Thymus (tissue), 11 donors: Measurements from ENCODE around the gene SLX4IP. TPM values are rescaled to one million over a fixed set of nuclear protein-coding genes. Genes with fewer than 3 reads are reported as not detected.
A peak's percentile ranks its signal among the peaks of the same experiment; 100 is the strongest.

Experiments used
- DNase-seq, 9 donors: peaks; one replicate each; pipeline ENCODE4 v3.0.0-alpha.2; 2013; ENCODE audit warnings: low spot score in 9 of 9, low read depth in 6 of 9, missing footprints in 1 of 9
- H3K27ac ChIP-seq, 2 donors: one replicate each; pipeline ENCODE4 v1.5.1; 2013; ENCODE audit warnings: control low read depth in 1 of 2, low read depth in 1 of 2, low read length in 1 of 2, mild to moderate bottlenecking in 1 of 2, moderate library complexity in 1 of 2
- H3K27me3 ChIP-seq, 2 donors: one replicate each; pipeline ENCODE4 v1.5.1; 2013; ENCODE audit warnings: low read length in 1 of 2; ENCODE audit not compliant: control insufficient read depth in 2 of 2, insufficient read depth in 1 of 2
- H3K36me3 ChIP-seq, 2 donors: one replicate each; pipeline ENCODE4 v1.5.1; 2013; ENCODE audit warnings: low read length in 1 of 2, mild to moderate bottlenecking in 1 of 2, moderate library complexity in 1 of 2; ENCODE audit not compliant: control insufficient read depth in 2 of 2, insufficient read depth in 2 of 2
- H3K4me1 ChIP-seq, 2 donors: one replicate each; pipeline ENCODE4 v1.5.1; 2013; ENCODE audit warnings: low read length in 2 of 2; ENCODE audit not compliant: control insufficient read depth in 2 of 2, insufficient read depth in 2 of 2
- H3K4me3 ChIP-seq, 2 donors: one replicate each; pipeline ENCODE4 v1.5.1; 2013; ENCODE audit warnings: low read length in 2 of 2, control low read depth in 1 of 2, mild to moderate bottlenecking in 1 of 2
- H3K9me3 ChIP-seq, 2 donors: one replicate each; pipeline ENCODE4 v1.5.1; 2013; ENCODE audit warnings: low read length in 1 of 2, mild to moderate bottlenecking in 1 of 2; ENCODE audit not compliant: control insufficient read depth in 2 of 2, insufficient read depth in 1 of 2
- WGBS: extraction: QIAGEN DNeasy Blood & Tissue Kit; methylation state at CpG from one replicate; pipeline ENCODE4 v1.1.7; 2013; 5-methylcytosine and 5-hydroxymethylcytosine counted together
- polyA plus RNA-seq: library from polyadenylated mRNA; stranded (reverse); fragments of 200-250 nt; gene quantifications from one replicate; pipeline ENCODE4 v1.2.3, GENCODE V29; 2013
- total RNA-seq: library from RNA; stranded (reverse); fragments of 120-200 nt; gene quantifications from one replicate; pipeline ENCODE4 v1.2.4, GENCODE V29; 2013
- donor health status: healthy.

SLX4IP gene
- total and polyA plus RNA-seq, 2 donors: 5.1 to 7.4 TPM

GRCh38 chr20:10433623-10434466 lies 1.3 kb upstream of the SLX4IP start, which contains the start of gene MKKS:
Gene MKKS, minus strand, starts transcription at chr20:10434222. Its CDS starts 20,708 bp downstream, at chr20:10413514.
- no peaks in the 10 kb centered on the region for H3K36me3 ChIP-seq
- H3K9me3 ChIP-seq: peaks cover 0 to 4% of the 10 kb centered on the region in 2 donors
- peaks cover 5 to 8% of the 10 kb centered on the region in 2 donors for H3K4me1 ChIP-seq
- H3K27me3 ChIP-seq: no peaks in the 10 kb centered on the region
- peak; percentile 26 to 96 (median 85) for DNase-seq
- H3K4me3 ChIP-seq: peak within 1 kb of the TSS; percentile 81 to 92
- H3K27ac ChIP-seq: peak within 1 kb of the TSS; percentile 97 to 98
- under 1% methylated on average over 73 of the region's 73 CpGs for WGBS

GRCh38 chr20:10434467-10434831 lies 656 bp upstream of the SLX4IP start:
- Histone ChIP-seq H3K4me1 (peaks cover 5 to 8% of the 10 kb centered on the region in 2 donors), H3K36me3 (no peaks in the 10 kb centered on the region), H3K9me3 (peaks cover 0 to 4% of the 10 kb centered on the region in 2 donors), H3K27ac (peak overlapping the region; percentile 97 to 98), H3K27me3 (no peaks in the 10 kb centered on the region), H3K4me3 (peak overlapping the region; percentile 81 to 92)
- DNase-seq: peak; percentile 87 to 98 (median 92)
- WGBS: under 1% methylated on average over 17 of the region's 17 CpGs

- Histone ChIP-seq H3K4me1 (peaks cover 5 to 8% of the 10 kb centered on the region in 2 donors), H3K36me3 (no peaks in the 10 kb centered on the region), H3K27me3 (no peaks in the 10 kb centered on the region), H3K4me3 (peak overlapping the region in 1 of 2 donors; percentile 92), H3K9me3 (peaks cover 0 to 4% of the 10 kb centered on the region in 2 donors), H3K27ac (no peak overlapping the region)
- WGBS: 97% methylated on average over 20 of the region's 20 CpGs
- DNase-seq: no peak
Measured at GRCh38 chr20:10436053-10436699, 1.1 kb downstream of the SLX4IP start.

DNA sequence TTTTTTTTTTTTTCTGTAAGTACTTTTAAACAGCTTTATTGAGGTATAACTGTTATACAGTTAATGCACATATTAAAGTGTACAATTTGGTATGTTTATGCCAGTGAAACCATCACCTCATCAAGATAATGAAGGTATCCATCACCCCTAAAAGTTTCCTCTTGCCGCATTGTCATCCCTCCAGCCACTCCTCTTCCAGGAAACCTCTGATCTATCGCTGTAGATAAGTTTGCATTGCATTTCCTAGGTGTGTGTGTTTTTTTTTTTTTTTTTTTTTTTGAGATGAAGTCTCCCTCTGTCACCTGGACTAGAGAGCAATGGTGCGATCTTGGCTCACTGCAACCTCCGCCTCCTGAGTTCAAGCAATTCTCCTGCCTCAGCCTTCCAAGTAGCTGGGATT lies 3.1 kb downstream of the SLX4IP start:
- no peak for DNase-seq

GRCh38 chr20:10443936-10444335 lies 8.8 kb downstream of the SLX4IP start:
- H3K4me3 ChIP-seq: no peak overlapping the region
- no peak for DNase-seq
- WGBS: 96% methylated on average over 2 of the region's 2 CpGs
- H3K4me1 ChIP-seq: peaks cover 0 to 4% of the 10 kb centered on the region in 2 donors
- no peaks in the 10 kb centered on the region for H3K9me3 ChIP-seq
- H3K27me3 ChIP-seq: no peaks in the 10 kb centered on the region
- H3K27ac ChIP-seq: no peak overlapping the region
- no peaks in the 10 kb centered on the region for H3K36me3 ChIP-seq

More for the DNA sequence above, 3.1 kb downstream of the SLX4IP start:
- peaks cover 0 to 4% of the 10 kb centered on the region in 2 donors for H3K9me3 ChIP-seq
- H3K4me1 ChIP-seq: peaks cover 2 to 4% of the 10 kb centered on the region in 2 donors
- WGBS: 84% methylated on average over 4 of the region's 4 CpGs
- H3K27me3 ChIP-seq: no peaks in the 10 kb centered on the region
- H3K27ac ChIP-seq: no peak overlapping the region
- H3K4me3 ChIP-seq: no peak overlapping the region
- no peaks in the 10 kb centered on the region for H3K36me3 ChIP-seq

- Histone ChIP-seq H3K9me3 (no peaks in the 10 kb centered on the region), H3K4me1 (peaks cover 0 to 4% of the 10 kb centered on the region in 2 donors), H3K27ac (no peak overlapping the region), H3K27me3 (no peaks in the 10 kb centered on the region), H3K4me3 (no peak overlapping the region), H3K36me3 (no peaks in the 10 kb centered on the region)
- whole genome bisulfite sequencing: 98% methylated on average over 4 of the region's 4 CpGs
- DNase-seq: no peak
Measured at GRCh38 chr20:10445758-10446157, 10.7 kb downstream of the SLX4IP start.

- 5% methylated on average over 3 of the region's 3 CpGs for WGBS
- peak overlapping the region in 1 of 2 donors; percentile 80 for H3K27ac ChIP-seq
- DNase-seq: peak in 7 of 9 donors; percentile 24 to 75 (median 46)
- H3K4me1 ChIP-seq: peaks cover 0 to 4% of the 10 kb centered on the region in 2 donors
- H3K36me3 ChIP-seq: no peaks in the 10 kb centered on the region
- no peak overlapping the region for H3K4me3 ChIP-seq
- no peaks in the 10 kb centered on the region for H3K9me3 ChIP-seq
- no peaks in the 10 kb centered on the region for H3K27me3 ChIP-seq
Measured at GRCh38 chr20:10447028-10447427, 11.9 kb downstream of the SLX4IP start.

- DNase-seq: no peak
- Histone ChIP-seq H3K4me3 (no peak overlapping the region), H3K27me3 (no peaks in the 10 kb centered on the region), H3K9me3 (no peaks in the 10 kb centered on the region), H3K4me1 (peaks cover 0 to 10% of the 10 kb centered on the region in 2 donors), H3K36me3 (no peaks in the 10 kb centered on the region), H3K27ac (peak overlapping the region in 1 of 2 donors; percentile 22)
- WGBS: 96% methylated on average over 6 of the region's 6 CpGs
Measured at GRCh38 chr20:10448270-10449156, 13.4 kb downstream of the SLX4IP start.
